ENCODE data around the gene KCNK13. TPM values are rescaled to one million over a fixed set of nuclear protein-coding genes. Genes with fewer than 3 reads are reported as not detected.

Gene KCNK13
- total RNA-seq, 1 donor from 2014 or later: not detected

GRCh38 chr14:90042496-90043252 is 19.1 kb upstream of the KCNK13 start:
- no peak overlapping the region for H3K27ac Mint-ChIP-seq (ENCODE audit: unreplicated experiment)
- no peaks in the 10 kb centered on the region for H3K27me3 Mint-ChIP-seq (ENCODE audit: low read depth)
- no peaks in the 10 kb centered on the region for H3K4me1 Mint-ChIP-seq (ENCODE audit: low read depth)
- DNase-seq (ENCODE audit: low spot score): no peak
- H3K36me3 Mint-ChIP-seq (ENCODE audit: low read depth): peaks cover 17% of the 10 kb centered on the region
- no peak overlapping the region for H3K4me3 Mint-ChIP-seq (ENCODE audit: unreplicated experiment)
- H3K9me3 Mint-ChIP-seq (ENCODE audit: low read depth): no peaks in the 10 kb centered on the region
- TF ChIP-seq CTCF (IDR thresholded peaks at IDR 0.05): no peak

- H3K4me1 Mint-ChIP-seq (ENCODE audit: low read depth): no peaks in the 10 kb centered on the region
- no peak for DNase-seq (ENCODE audit: low spot score)
- no peak overlapping the region for H3K4me3 Mint-ChIP-seq (ENCODE audit: unreplicated experiment)
- peaks cover 4% of the 10 kb centered on the region for H3K27me3 Mint-ChIP-seq (ENCODE audit: low read depth)
- no peaks in the 10 kb centered on the region for H3K9me3 Mint-ChIP-seq (ENCODE audit: low read depth)
- H3K36me3 Mint-ChIP-seq (ENCODE audit: low read depth): peaks cover 10% of the 10 kb centered on the region
- no peak overlapping the region for H3K27ac Mint-ChIP-seq (ENCODE audit: unreplicated experiment)
- no peak for TF ChIP-seq CTCF (IDR thresholded peaks at IDR 0.05)
Observed at GRCh38 chr14:90045616-90046015, 16.2 kb upstream of the KCNK13 start.

- no peaks in the 10 kb centered on the region for H3K4me1 Mint-ChIP-seq (ENCODE audit: low read depth)
- H3K4me3 Mint-ChIP-seq (ENCODE audit: unreplicated experiment): no peak overlapping the region
- H3K27me3 Mint-ChIP-seq (ENCODE audit: low read depth): peaks cover 36% of the 10 kb centered on the region
- no peak for DNase-seq (ENCODE audit: low spot score)
- TF ChIP-seq CTCF (IDR thresholded peaks at IDR 0.05): no peak
- no peak overlapping the region for H3K27ac Mint-ChIP-seq (ENCODE audit: unreplicated experiment)
- peaks cover under 1% of the 10 kb centered on the region for H3K36me3 Mint-ChIP-seq (ENCODE audit: low read depth)
- no peaks in the 10 kb centered on the region for H3K9me3 Mint-ChIP-seq (ENCODE audit: low read depth)
Observed at GRCh38 chr14:90049390-90049789, 12.4 kb upstream of the KCNK13 start.

GRCh38 chr14:90050271-90050670 is 11.5 kb upstream of the KCNK13 start:
- Mint-ChIP-seq H3K4me3 (ENCODE audit: unreplicated experiment) (no peak overlapping the region), H3K27me3 (ENCODE audit: low read depth) (peaks cover 45% of the 10 kb centered on the region), H3K9me3 (ENCODE audit: low read depth) (no peaks in the 10 kb centered on the region), H3K4me1 (ENCODE audit: low read depth) (no peaks in the 10 kb centered on the region), H3K36me3 (ENCODE audit: low read depth) (no peaks in the 10 kb centered on the region), H3K27ac (ENCODE audit: unreplicated experiment) (no peak overlapping the region)
- no peak for TF ChIP-seq CTCF (IDR thresholded peaks at IDR 0.05)
- DNase-seq (ENCODE audit: low spot score): no peak

- TF ChIP-seq CTCF (IDR thresholded peaks at IDR 0.05): no peak
- Mint-ChIP-seq H3K9me3 (ENCODE audit: low read depth) (no peaks in the 10 kb centered on the region), H3K27ac (ENCODE audit: unreplicated experiment) (no peak overlapping the region), H3K4me3 (ENCODE audit: unreplicated experiment) (no peak overlapping the region), H3K27me3 (ENCODE audit: low read depth) (peaks cover 63% of the 10 kb centered on the region), H3K36me3 (ENCODE audit: low read depth) (no peaks in the 10 kb centered on the region), H3K4me1 (ENCODE audit: low read depth) (no peaks in the 10 kb centered on the region)
- no peak for DNase-seq (ENCODE audit: low spot score)
Observed at GRCh38 chr14:90053044-90053443, 8.8 kb upstream of the KCNK13 start.
